Panc1 (cell line): Measurements from ENCODE around the gene WDR70.

Experiments used
- CTCF ChIP-seq: fragments of 450-650 bp; IDR thresholded peaks from 2 replicates; pipeline ENCODE4 v1.5.1; 2017; ENCODE audit warnings: mild to moderate bottlenecking
- POLR2AphosphoS5 ChIP-seq: IDR thresholded peaks from 2 replicates; pipeline ENCODE4 v1.6.1; 2012; ENCODE audit warnings: mild to moderate bottlenecking, low read depth, low read length, moderate library complexity
- REST ChIP-seq, 2 experiments: IDR thresholded peaks; 2 replicates each; pipeline ENCODE4 v1.6.1; 2011 to 2012; ENCODE audit warnings: low read depth in 2 of 2, control low read depth in 1 of 2, low read length in 1 of 2, mild to moderate bottlenecking in 1 of 2, moderate library complexity in 1 of 2; ENCODE audit not compliant: insufficient read depth in 1 of 2
- SIN3A ChIP-seq: IDR thresholded peaks from 2 replicates; pipeline ENCODE4 v1.6.1; 2012; ENCODE audit warnings: low read depth, mild to moderate bottlenecking, low read length, moderate library complexity, borderline replicate concordance; ENCODE audit not compliant: insufficient read depth
- TCF7L2 ChIP-seq: IDR thresholded peaks from 2 replicates; pipeline ENCODE4 v1.6.1; 2011; ENCODE audit warnings: mild to moderate bottlenecking, low read depth, low read length, inconsistent platforms

GRCh38 chr5:37694867-37695266 lies 315.7 kb downstream of the WDR70 start:
- TF ChIP-seq CTCF (no peak), POLR2AphosphoS5 (no peak), REST (IDR thresholded peaks at IDR 0.05; ENCODE audit: insufficient read depth in 1 of 2, low read depth in 2 of 2, low read length in 1 of 2) (no peak), TCF7L2 (no peak), SIN3A (no peak)
